NCI-H2029 (cell line): Measurements from ENCODE around the gene HBG2.
"Not testable (repeated sequence)": the region's sequence is repeated elsewhere in the genome, so short reads cannot be mapped to it uniquely, and the experiment has no call there.

Experiments
- DNase-seq: peaks from one replicate; lab custom pipeline; 2025; lab: John Stamatoyannopoulos, UW

HBG2 gene

DNA sequence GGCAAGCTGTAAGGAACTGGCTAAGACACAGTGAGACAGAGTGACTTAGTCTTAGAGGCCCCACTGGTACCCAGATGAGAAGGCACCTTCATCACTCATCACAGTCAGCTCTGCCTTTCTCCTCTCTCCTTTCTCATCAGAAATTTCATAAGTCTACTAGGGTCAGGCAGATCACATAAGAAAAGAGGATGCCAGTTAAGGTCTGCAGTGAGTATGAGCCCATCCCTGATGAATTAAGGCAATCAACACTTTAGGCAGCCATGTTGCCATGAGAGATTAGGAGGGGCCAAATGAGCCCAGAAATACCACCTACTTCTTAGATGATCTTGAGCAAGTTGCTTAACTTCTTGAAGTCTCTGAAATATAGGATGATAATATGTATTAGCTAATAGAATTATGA lies 27.0 kb upstream of the HBG2 start:
- DNase-seq: no peak

DNA sequence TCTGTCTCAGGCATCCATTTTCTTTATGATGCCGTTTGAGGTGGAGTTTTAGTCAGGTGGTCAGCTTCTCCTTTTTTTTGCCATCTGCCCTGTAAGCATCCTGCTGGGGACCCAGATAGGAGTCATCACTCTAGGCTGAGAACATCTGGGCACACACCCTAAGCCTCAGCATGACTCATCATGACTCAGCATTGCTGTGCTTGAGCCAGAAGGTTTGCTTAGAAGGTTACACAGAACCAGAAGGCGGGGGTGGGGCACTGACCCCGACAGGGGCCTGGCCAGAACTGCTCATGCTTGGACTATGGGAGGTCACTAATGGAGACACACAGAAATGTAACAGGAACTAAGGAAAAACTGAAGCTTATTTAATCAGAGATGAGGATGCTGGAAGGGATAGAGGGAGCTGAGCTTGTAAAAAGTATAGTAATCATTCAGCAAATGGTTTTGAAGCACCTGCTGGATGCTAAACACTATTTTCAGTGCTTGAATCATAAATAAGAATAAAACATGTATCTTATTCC lies 26.1 kb upstream of the HBG2 start:
- no peak for DNase-seq

DNA sequence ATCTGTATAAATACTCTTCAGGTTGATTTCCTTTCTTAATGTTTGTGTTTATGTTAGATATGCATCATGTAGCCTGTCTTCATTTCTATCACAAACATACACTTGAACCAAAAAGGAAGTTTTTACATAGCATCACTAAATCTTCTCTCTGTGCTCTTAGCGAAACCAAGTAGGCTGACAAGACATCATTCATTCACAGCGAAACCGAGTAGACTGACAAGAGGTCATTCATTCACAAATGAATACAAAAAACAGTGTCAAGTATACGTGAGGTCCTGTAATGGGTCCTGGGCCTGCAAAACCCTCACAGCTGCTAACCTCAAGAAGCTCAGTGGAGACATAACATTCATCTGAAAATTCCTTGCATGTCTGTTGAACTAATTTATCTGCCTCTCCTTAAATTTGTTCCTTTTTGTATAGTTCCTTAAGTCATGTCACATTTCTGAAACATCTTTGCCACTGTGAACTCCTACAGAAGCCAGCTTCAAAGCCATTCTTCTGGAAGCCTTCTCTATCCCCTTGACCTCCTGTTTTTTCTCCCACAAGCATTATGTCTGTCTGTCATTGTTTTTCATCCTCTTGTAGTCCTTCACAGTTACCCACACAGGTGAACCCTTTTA lies 25.0 kb upstream of the HBG2 start:
- DNase-seq: no peak

DNA sequence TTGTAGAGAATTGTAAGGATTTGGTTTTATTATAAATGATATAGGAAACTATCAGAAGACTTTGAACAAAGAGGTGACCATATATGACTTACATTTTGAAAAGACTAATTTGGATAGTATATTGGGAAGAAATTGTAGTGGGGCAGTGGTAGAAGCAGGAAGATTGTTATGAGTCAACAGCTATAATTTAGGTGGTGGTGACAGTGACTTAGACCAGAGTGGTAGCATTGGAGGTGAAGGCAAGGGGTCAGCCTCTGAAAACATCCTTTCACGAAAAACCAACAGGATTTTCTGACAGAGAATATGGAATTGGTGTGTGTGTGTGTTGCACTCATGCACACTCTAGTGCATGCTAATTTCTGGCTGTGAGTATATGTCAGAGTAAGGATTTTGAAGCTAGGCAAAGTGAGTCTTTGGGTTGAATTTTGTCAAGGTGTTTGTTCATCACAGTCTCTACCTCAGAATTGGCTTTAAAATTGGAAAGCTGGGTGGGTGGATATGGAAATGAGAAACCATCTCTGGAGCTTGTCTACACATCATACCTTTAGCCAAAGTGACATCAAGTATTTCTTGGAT lies 23.3 kb upstream of the HBG2 start:
- DNase-seq: no peak

DNA sequence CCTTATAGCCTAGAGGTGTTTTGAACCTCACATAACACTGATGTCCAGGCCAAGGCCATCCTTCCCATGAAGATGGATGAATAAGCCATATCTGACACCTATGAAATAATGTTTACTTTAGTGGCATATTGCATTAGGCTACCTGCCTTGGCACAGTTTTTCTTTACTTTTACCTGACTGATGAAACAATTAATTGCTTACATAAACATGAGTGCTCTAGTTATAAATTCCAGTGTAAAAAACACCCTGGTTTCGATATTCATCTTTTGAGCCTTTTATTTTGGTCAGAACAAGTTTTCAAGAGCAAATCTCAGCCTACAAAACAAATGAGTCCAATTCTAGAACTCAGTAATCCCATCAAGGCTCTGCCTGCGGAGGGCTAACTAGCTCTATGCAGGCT lies 22.1 kb upstream of the HBG2 start:
- no peak for DNase-seq

DNA sequence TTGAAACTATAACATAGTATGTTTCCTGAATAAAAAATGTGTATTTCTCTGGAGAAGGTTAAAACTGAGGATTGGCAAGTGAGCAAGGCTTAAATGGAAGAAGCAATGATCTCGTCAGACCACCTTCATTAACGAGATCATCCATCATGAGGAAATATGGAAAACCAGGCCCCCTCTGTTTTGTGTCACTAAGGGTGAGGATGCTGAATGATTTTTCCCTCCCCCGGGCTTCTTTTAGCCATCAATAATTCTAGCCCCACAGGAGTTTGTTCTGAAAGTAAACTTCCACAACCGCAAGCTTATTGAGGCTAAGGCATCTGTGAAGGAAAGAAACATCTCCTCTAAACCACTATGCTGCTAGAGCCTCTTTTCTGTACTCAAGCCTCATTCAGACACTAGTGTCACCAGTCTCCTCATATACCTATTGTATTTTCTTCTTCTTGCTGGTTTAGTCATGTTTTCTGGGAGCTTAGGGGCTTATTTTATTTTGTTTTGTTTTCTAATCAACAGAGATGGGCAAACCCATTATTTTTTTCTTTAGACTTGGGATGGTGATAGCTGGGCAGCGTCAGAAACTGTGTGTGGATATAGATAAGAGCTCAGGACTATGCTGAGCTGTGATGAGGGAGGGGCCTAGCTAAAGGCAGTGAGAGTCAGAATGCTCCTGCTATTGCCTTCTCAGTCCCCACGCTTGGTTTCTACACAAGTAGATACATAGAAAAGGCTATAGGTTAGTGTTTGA lies 21.0 kb upstream of the HBG2 start:
- DNase-seq: no peak

DNA sequence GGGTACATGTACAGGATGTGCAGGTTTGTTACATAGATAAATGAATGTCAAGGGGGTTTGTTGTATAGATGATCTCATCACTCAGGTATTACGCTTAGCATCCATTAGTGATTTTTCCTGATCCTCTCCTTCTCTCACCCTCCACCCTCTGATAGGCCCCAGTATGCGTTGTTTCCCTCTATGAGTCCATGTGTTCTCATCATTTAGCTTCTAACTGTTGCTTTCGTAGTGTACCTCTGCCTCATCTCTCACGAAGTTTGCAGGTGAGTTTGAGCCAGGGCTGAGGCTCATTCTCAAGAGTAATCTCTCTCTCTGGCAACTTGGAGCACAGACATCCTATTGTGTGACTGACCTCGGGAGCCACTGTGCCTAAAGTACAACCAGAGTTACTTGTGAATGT lies 19.8 kb upstream of the HBG2 start:
- DNase-seq: no peak

DNA sequence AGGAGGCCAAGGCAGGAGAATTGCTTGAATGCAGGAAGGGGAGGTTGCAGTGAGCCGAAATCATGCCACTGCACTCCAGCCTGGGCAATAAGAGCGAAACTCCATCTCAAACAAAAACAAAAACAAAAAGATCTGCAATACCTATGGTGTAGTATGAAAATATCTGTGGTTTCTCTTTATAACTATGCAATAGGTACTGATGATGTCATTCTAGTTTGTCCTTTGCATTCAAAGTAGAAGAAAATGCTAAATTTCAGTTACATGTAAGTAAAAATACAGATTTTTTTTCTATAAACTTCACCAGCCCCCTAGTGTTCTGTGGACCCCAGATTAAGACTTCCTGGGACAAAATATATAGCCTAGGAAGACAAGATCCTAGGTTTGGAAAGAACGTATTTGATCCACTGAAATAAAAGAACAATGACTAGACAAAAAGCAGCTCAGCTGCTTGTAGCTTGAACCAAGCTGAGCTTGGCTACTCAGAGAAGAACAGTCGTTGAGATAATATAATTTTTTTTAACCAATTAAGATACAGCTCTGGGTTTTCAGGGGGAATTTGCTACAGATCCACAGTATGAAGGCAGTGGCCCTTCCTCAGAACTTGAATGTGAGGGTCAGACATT lies 17.9 kb upstream of the HBG2 start:
- DNase-seq: no peak

DNA sequence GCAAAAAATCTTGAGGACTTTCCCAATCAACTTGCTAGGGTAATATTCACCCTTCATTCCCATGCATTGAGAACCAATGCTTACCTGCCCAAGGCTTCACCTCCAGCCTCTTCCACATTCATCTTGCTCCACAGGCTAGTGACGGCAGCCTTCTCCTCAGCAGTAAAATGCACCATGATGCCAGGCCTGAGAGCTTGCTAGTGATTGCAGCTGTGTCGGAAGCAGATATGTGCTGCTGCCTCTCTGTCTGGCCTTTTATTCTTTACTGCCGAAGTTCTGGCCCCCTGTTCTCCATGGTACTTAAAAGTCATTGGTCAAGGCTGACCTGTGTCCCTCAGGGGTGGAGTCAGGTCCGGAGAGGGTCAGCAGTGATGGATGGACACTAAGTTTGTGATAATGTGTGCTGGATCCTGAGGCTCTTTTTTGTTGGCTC lies 15.2 kb upstream of the HBG2 start, which contains the start of gene HBE1:
Gene HBE1, minus strand, starts transcription at position 231 of the 433 bp plus-strand sequence. Its CDS starts 55 bp downstream, at position 176.
- no peak for DNase-seq

DNA sequence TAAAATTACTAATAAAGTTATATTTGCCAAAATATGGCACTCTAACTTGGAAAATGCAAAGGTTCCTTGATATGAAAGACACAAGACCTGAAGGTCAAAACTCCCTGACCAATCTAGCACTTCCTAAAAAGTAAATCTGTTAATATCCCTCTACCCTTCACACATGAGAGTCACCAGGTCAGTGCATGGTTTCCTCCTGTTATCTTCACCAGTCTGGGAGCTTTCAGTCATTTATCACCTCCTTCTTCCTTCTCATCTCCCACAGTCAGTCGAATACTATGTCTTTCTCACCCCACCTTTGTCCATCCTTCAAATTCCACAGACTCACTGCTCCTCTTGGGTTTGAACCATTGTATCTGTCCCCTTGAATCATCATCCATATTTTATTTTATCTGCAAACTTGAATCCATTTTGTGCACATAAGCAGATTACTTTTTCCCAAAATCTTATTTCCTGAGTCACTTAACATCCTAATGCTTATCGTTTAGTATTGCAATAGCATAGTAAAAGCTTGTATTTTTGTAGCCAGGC lies 12.5 kb upstream of the HBG2 start:
- DNase-seq: no peak

DNA sequence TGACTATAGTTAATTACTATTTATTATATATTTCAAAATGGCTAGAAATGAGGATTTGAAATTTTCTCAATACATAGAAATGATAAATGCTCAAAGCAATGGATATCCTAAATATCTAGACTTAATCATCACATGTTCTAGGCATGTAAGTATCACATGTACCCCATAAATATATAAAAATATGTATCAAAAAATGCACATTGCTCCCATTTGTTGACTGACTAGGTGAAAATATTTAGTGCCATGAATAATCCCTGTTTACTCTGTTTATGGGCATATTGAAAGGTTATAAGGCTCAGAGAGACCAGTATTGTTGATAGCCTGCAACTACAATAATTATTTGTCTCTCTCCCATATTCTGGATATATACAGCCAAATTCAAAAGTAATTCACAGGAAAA lies 12.0 kb upstream of the HBG2 start:
- no peak for DNase-seq

DNA sequence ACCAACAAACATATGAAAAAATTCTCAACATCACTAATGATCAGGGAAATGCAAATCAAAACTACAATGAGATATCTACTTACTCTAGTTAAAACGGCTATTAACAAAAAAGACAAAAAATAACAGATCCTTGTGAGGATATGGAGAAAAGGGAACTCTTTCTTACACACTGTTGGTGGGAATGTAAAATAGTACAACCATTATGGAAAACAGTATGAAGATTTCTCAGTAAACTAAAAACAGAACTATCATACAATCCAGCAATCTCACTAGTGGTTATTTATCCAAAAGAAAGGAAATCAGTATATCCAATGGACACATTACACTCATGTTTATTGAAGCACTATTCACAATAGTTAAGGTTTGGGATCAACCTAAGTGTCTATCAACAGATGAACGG lies 11.3 kb upstream of the HBG2 start:
- DNase-seq: no peak

DNA sequence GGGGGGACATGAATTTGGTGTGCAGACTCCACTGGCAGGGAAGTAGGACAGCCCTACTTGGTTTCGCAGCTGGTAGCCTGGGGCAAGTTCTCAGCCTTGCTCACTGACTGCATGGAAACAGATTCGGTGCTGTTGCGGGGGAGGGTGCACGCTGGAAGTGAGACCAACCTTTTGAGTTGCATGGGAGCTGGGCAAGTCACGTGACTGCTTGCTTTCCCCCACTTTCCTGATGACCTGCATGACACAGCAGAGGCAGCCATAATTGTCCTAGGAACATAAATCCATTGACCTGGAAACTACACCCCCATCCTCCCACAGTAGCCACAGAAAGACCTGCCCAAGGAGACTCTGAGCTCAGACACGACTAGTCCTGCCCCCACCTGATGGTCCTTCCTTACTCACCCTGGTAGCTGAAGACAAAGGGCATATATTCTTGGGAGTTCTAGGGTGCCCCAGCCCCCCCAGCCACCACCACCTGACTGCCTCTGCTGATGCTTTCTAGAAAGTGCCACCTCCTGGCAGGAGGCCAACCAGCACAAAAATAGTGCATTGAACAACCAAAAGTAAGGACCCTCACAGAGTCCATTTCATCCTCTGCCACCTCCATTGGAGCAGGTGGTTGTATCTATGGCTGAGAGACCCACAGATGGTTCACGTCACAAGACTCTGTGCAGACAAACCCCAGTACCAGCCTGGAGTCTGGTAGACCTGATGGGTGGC lies 4.1 kb upstream of the HBG2 start:
- DNase-seq: no peak

DNA sequence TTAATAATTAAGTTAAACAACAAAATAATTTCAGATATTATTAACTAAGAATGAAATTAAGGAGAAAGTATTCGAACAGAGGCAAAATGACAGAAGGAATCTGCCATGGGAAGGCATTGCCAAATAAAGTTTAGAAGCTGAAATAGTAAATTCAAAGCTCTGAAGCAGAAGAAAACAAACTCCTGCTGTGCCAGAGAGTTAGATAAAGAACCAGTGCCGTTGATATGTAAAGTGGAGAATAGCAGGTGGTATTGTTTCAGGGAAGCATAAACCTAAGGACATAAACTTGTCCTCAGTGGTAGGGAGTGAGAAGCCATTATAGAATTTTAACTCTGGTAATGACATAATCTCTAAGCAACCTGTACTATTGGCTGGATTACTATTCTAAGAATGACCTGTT lies 2.7 kb upstream of the HBG2 start:
- DNase-seq: no peak

DNA sequence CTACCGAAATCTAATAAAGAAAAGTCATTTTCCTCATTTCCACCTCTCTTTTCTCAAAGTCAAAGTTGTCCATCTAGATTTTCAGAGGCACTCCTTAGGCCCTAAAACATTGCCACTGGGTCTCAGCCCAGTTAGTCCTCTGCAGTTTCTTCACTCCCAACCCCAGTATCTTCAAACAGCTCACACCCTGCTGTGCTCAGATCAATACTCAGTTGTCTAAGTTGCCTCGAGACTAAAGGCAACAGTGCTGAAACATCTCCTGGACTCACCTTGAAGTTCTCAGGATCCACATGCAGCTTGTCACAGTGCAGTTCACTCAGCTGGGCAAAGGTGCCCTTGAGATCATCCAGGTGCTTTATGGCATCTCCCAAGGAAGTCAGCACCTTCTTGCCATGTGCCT lies 558 bp downstream of the HBG2 start:
- not testable (repeated sequence) for DNase-seq

DNA sequence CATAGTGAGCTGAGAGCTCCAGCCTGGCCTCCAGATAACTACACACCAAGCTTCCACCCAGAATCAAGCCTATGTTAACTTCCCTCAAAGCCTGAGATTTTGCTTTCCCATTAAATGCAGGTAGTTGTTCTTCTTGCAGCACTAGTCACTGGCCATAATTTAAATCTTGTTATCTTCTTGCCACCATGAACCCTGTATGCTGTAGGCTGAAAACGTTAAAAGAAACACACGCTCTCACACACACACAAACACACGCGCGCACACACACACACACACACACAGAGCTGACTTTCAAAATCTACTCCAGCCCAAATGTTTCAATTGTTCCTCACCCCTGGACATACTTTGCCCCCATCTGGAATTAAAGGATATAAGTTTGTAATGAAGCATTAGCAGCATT lies 1.1 kb downstream of the HBG2 start:
- not testable (repeated sequence) for DNase-seq

DNA sequence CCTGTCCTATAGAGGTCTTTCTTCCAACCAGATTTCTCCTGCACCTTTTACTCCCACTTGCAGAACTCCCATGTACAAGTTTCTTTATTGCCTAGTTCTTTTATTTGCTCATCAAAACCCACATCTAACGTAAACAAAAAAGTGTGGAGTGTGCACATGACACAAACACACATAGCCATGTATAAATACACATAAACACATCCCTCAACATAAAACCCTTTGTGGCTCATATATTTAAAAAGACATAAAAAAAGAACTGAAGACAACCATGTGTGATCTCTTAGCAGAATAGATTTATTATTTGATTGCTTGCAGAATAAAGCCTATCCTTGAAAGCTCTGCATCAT lies 1.7 kb downstream of the HBG2 start:
- DNase-seq: no peak

DNA sequence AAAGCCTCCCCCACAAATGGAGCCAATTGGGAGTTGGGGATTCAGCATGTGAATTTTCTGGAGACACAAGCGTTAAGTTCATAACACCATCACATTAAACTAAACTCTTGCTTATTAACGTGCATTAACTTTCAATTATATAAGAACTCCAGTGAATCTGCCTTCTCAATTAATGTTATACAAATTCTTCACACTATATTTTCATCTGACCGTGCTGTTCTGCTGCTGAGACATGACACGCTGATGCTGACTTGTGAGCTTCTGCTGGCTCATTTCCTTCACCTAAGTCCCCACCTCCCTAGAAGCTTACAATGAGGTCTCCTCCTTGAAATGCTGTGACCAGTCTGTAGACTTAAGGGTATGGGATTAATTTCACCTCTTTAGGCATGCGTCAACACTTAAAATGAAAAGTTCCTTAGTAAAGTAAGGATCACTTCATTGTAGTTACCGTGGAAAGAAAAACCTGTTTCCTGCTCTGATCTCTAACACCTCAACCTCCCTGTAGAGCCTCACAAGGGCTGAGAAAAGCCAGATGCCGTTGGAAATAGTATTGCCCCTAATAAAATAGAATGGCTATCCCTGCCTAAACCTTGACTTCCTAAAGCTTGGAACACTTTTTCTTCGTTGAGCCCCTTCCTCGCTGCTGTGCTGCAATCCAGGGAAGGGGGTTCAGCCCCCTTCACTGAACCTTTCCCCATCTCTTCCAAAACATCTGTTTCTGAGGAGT lies 2.2 kb downstream of the HBG2 start:
- DNase-seq: no peak

DNA sequence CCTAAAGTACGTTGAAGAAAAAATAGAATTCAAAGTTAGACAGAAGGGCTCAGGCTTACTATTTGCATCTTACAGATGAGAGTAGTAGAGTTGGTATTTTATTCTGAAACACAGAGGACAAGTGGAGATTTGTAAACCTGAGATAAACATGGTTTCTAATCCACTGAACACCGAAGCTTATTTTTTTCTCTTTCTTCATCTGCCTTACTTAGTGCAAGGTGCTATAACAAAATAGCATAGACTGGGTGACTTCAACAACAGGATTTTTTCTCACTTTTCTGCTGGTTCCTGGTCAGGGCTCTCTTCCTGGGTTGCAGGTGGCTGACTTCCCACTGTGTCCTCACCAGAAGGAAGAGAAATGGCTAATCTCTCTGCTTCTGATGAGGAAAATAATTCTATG lies 2.8 kb downstream of the HBG2 start:
- no peak for DNase-seq

DNA sequence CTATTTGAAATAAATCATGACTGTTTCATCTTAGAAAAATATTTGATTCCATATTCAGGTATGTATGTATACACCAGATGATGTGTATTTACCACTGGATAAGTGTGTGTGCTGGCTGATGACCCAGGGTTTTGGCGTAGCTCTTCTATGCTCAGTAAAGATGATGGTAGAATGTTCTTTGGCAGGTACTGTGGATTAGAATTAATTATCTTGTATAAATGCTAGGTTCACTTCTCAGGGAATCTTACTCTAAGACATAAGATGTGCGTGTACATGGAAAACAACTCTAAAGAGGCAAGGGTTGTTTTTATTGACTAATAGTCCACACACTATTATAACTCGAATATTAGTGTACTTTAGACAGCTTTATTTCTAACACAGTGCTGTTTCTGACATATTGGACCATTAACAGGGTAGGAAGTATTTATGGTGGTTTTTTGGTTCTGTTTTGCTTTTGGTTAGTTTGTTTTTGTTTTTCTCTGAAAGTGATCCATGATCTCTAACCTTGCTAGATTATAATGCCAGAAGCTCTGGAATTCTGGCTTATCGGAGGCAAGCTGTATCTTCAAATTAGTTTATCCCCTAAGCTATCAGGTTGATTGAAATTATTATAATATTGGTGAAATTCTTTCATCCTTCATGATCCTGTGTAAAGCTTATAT lies 3.9 kb downstream of the HBG2 start:
- no peak for DNase-seq
